ENCODE measurements around the gene CYP2W1.

Gene CYP2W1

DNA sequence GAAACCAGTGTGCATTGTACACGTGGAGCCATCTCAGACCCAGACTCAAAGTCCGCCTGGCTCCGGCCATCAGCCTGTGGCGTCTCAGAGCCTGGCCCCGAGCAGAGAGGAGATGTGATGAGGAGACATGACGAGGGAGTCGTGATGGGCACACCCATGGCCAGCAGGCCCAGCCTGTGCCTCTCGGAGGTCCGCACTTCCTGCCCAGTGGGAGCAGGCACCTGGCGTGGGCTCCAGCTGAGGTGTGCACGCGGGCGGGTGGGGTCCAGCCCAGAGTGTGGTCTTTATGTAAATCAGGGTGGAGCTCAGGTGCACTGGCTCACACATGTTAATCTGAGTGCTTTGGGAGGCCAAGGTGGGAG lies 35.3 kb downstream of the CYP2W1 start:
- no peak for DNase-seq

DNA sequence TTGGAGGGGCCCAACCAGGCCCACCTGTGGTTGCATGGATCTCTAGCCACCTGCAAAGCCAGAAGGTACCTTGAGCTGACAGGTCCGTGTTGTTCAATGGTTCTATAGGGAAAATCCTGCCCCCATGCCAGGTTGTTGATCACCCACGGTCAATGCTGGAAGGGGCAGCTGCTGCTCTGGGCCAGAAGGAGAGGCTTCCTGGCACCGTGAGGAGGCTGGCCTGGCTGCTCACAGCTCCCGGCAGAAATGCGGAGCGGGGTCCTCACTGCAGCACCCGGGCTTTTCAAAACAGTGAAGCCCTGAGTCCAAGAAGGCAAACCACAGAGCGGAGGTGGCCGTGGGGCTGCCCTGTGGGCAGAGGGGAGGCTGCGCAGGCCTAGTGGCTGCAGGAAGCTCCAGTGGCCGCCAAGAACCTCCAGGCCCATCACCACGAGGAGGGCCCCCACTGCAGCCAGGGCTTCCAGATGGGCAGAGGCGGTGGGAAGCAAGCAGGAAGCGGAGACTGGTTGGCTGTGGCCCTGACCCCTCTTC lies 36.3 kb downstream of the CYP2W1 start:
- no peak for DNase-seq

DNA sequence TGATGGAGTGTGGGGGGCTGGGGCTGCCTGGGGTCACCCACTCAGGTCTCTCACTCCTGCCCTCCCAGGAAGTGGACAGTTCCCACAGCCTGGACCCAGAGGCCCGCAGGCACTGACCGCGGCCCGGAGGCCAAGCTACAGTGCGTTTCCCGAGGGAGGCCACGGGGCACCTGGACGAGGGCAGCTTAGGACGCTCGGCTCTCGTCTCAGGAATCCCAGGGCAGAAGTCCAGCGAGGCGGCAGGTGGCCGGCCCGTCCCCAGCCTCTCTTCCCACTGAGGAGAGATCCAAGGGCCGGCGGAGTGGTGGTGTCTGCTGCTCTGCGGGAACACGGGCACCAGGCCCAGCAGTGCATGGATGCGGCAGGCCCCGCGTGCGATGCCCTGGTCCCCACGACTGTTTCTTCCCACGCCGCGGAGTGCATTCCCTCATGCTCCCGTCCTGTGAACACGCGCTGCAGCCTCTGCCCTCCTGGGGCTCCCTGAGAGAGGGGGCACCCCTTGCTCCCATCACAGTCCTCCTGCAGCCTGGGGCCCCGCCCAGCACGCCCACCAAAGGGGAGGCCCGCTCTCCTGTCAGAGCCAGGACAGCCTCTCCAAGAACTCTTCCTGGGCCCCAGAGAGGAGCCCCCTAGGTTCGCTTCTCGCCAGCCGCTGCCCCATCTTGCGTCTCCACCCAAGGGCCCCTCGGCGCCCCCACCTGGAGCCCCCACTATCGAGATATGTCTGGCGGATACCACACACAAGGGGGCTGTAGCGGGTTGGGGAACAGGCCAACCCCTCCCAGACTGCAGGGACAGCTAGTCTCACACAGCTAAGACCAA lies 37.0 kb downstream of the CYP2W1 start:
- no peak for DNase-seq

DNA sequence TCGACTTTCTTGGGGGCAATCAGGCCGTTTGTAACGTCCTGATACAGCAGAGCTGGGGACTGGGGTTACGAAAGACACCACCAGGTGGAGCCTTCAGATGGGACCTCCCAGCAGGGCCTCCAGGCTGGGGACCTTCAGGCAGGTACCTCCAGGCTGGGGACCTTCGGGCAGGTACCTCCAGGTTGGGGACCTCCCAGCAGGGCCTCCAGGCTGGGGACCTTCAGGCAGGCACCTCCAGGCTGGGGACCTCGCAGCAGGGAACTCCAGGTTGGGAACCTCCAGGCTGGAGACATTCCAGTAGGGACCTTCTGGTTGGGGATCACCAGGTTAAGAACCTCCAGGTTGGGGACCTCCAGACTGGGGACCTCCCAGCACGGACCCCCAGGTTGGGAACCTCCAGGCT lies 37.9 kb downstream of the CYP2W1 start:
- DNase-seq = no peak

DNA sequence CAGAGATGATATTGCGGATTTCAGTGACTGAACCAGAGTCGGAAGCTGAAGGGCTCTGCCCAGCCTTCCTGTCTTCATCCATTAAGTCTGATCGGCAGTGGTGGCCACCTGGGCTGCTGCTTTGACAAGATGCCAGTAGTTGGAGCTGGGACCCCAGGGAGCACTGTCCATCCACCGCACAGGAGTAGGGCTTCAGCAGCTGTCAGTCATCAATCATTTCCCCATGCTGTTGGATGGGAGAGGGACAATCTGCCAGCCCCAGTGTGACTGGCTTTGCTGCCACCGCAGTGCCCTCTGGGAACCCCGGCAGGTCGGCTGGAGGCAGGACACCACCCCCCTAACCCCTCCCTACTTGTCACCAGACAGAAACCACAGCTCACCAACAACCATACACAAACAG lies 38.4 kb downstream of the CYP2W1 start:
- DNase-seq = no peak

DNA sequence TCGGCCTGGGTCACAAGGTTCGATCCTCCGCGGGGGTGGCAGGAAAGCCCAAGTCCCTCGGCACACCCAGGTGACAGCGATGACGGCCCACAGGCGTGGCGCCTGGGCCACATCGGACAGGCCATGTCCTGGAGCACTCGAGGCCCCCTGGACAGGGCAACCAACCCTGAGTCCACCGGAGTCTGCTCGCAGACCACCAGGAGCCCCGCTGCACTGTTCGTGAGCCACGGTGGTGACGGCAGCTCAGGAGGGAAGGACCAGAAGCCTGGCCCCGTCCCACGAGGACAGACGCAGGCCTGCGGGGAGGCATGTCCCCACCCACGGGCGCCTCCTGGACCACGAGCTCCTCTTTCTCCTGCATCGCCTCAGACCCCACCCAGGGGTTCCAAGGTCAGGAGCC lies 39.0 kb downstream of the CYP2W1 start:
- no peak for DNase-seq

DNA sequence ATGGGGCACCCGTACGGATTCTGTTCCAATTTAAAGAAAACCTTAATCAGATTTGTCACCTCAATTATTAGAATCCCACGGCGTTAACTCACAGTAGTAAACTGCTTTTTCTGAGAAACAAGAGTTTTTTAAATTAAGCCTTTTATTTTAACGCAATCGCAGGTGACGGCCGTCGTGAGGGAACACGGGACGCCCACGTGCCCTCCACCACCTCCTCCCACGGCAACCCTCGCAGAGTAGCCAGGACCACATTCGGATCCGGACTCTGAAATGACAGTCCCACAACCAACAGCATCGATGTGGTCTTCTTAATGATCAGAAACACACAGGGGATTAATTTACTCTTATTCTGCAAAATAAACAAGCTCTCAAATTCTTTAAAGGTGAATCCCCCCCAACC lies 39.4 kb downstream of the CYP2W1 start:
- DNase-seq = no peak

GRCh38 chr7:1022801-1023465 lies 40.0 kb downstream of the CYP2W1 start:
- no peak for DNase-seq

GRCh38 chr7:1024331-1024841 lies 41.4 kb downstream of the CYP2W1 start:
- peak; percentile 44 to 62 for DNase-seq

DNA sequence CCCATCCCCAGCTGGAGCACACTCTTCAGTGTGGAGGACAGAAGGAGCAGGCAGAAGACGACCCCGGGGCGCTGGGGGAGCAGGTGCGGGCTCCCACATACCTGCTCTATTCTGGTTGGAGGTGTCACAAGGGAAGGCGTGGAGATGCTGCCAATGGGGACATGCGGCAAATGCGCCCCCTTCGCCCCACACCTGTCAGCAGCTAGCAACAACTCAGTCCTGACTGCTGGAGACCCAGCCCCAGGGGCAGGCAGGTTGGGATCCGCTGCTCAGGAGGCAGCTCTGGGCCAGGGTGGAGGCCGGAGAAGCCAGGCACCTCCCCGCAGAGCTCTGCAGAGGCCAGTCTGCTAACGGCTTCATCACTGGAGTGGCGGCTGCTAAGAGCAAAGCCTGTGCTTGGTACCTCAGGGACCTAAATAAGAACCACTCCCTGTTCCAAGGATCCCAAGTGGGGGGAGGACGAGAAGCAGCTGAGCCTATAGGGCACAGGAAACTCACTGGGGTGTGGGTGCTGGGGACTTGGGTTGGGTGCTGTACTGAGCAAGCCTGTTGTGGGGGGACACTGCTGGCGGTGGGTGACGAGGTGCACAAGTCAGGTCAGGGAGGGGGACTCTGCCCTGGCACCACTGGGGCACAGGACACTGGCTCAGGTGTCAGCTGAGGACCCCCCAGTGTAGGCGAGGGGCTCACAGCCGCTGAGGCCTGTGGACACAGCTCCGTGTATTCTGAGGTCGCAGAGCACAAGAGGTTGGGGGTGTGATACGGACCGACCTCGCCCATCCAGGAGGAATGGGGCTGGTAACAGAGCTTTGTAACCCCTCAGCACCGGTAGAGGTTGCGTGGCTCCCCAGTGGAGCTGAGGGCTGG lies 42.1 kb downstream of the CYP2W1 start:
- no peak for DNase-seq

- no peak for DNase-seq
Measured at GRCh38 chr7:1025743-1026581, 43.0 kb downstream of the CYP2W1 start.

GRCh38 chr7:1026721-1027161 lies 43.8 kb downstream of the CYP2W1 start:
- DNase-seq = no peak

DNA sequence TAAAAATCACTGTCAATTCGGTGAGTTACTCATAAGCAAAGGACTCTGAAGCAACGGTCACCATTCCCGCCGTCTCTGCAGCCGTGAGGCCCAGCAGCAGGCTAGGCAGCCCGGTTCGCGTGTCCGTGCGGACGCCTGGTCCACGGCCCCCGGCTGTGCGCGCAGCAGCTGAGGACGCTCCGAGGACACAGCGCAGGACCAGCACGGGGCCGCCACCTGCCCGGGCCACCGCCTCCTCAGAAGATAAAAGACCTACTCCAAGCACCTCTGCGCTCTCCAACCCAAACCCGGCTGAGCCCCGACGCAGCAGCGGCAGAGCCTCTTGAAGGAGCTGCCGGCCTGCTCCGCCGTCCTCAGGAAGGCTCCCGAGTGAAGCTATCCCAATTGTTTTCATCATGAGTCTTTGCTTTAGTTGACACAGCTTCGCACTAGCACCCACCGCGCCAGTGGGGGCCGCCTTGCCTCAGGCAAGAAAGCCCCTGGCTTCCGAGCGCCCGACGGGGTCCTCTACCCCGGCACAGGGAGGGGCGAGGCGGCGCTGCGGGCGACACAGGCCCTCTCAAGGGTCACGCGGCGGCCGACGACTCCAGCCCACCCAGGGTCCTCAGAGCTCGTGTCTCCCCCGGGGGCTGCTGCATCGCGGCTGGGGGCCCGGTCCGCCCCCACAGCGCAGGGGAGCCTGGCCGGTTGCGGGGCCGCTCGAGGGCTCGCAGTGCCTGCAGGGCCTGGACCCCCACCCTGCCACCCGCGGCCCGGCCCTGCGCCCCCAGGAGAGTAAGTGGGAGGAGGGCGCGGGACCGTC lies 44.5 kb downstream of the CYP2W1 start:
- no peak for DNase-seq

- DNase-seq = no peak
Measured at GRCh38 chr7:1028044-1028770, 45.2 kb downstream of the CYP2W1 start.

- DNase-seq = no peak
Measured at GRCh38 chr7:1028775-1029636, 46.0 kb downstream of the CYP2W1 start.

DNA sequence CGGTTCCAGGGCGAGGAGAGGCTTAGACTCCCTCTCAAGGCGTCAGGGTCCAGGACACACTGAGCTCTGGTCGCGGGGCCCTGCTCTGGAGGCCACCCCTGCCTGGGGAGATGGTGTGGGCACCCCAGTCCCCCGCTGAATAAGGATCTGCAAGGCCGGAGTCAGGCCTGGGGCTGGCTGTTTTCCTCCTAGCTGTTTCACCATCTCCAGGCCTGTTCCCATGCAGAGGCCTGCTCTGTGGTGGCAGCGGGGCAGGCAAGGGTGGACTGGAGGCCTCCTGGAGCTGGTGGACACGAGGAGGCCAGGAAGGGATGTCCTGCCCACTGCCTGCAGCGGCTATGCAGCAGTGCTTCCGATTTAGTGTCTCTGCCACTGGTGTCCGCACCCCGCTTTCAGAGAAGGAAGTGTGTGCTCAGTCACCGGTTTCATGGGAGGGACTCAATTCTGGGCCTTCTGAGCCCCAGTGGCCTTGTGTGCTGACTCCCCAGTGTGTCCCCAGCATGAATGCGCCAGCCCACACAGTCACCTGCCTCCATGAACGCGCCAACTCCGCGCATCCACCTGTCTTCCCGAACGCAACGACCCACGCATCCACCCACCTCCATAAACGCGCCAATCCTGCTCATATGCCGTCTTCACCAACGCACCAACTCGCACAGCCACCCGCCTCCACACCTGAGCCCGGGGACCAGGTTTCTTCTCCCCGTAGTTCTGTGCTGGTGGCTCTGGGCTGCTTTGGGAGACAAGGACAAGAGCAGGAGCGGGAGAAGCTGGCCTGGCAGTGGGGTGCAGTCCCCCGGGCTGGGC lies 46.9 kb downstream of the CYP2W1 start:
- no peak for DNase-seq

GRCh38 chr7:1030444-1031070 lies 47.6 kb downstream of the CYP2W1 start:
- no peak for DNase-seq

Measured in AML-193 (cell line).